Measurements from ENCODE around the gene C11orf91.
"Not testable (repeated sequence)": the region's sequence is repeated elsewhere in the genome, so short reads cannot be mapped to it uniquely, and the experiment has no call there.

Gene C11orf91

GRCh38 chr11:33695051-33695566 lies 5.5 kb downstream of the C11orf91 start:
- no peak for DNase-seq

- DNase-seq = no peak
Observed at GRCh38 chr11:33694346-33695050, 6.1 kb downstream of the C11orf91 start.

- DNase-seq = no peak
Observed at GRCh38 chr11:33692541-33692940, 8.1 kb downstream of the C11orf91 start.

GRCh38 chr11:33692013-33692504 lies 8.6 kb downstream of the C11orf91 start:
- DNase-seq = no peak

GRCh38 chr11:33691066-33691864 lies 9.4 kb downstream of the C11orf91 start:
- DNase-seq = no peak

- no peak for DNase-seq
Observed at GRCh38 chr11:33690290-33691065, 10.1 kb downstream of the C11orf91 start.

GRCh38 chr11:33689501-33689900 lies 11.1 kb downstream of the C11orf91 start:
- no peak for DNase-seq

GRCh38 chr11:33689085-33689484 lies 11.5 kb downstream of the C11orf91 start:
- DNase-seq = no peak

GRCh38 chr11:33687733-33688479 lies 12.7 kb downstream of the C11orf91 start:
- no peak for DNase-seq

- DNase-seq = no peak
Observed at GRCh38 chr11:33685082-33685481, 15.5 kb downstream of the C11orf91 start.

GRCh38 chr11:33684003-33684706 lies 16.5 kb downstream of the C11orf91 start:
- no peak for DNase-seq

GRCh38 chr11:33682446-33682845 lies 18.2 kb downstream of the C11orf91 start:
- no peak for DNase-seq

- DNase-seq = no peak
Observed at GRCh38 chr11:33682019-33682418, 18.6 kb downstream of the C11orf91 start.

- DNase-seq = not testable (repeated sequence)
Observed at GRCh38 chr11:33678616-33679015, 22.0 kb downstream of the C11orf91 start.

GRCh38 chr11:33674035-33674814 lies 26.4 kb downstream of the C11orf91 start:
- DNase-seq = no peak

- no peak for DNase-seq
Observed at GRCh38 chr11:33672273-33672672, 28.4 kb downstream of the C11orf91 start.

- DNase-seq = no peak
Observed at GRCh38 chr11:33670250-33671011, 30.2 kb downstream of the C11orf91 start.

- no peak for DNase-seq
Observed at GRCh38 chr11:33669598-33670249, 30.9 kb downstream of the C11orf91 start.

GRCh38 chr11:33668951-33669596 lies 31.6 kb downstream of the C11orf91 start:
- no peak for DNase-seq

Measured in CD4-positive, alpha-beta T cell treated with Interleukin-15 for 1 hour (primary cell).